GM12873 (cell line): ENCODE results near the gene INSYN2B.
A peak's percentile ranks its signal among the peaks of the same experiment; 100 is the strongest.

Experiments used
- TF ChIP-seq, protein P1 (sequence below): IDR thresholded peaks from 2 replicates; pipeline ENCODE4 v1.5.1; 2012; ENCODE audit warnings: low read depth, mild to moderate bottlenecking, moderate library complexity, low read length, control low read depth; ENCODE audit not compliant: insufficient read depth; ENCODE audit errors: missing control alignments

Gene INSYN2B

GRCh38 chr5:169861433-169861832 is 118.9 kb downstream of the INSYN2B start:
- TF ChIP-seq, protein P1, sequence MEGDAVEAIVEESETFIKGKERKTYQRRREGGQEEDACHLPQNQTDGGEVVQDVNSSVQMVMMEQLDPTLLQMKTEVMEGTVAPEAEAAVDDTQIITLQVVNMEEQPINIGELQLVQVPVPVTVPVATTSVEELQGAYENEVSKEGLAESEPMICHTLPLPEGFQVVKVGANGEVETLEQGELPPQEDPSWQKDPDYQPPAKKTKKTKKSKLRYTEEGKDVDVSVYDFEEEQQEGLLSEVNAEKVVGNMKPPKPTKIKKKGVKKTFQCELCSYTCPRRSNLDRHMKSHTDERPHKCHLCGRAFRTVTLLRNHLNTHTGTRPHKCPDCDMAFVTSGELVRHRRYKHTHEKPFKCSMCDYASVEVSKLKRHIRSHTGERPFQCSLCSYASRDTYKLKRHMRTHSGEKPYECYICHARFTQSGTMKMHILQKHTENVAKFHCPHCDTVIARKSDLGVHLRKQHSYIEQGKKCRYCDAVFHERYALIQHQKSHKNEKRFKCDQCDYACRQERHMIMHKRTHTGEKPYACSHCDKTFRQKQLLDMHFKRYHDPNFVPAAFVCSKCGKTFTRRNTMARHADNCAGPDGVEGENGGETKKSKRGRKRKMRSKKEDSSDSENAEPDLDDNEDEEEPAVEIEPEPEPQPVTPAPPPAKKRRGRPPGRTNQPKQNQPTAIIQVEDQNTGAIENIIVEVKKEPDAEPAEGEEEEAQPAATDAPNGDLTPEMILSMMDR, result no peak

GRCh38 chr5:169860585-169860984 is 119.7 kb downstream of the INSYN2B start:
- TF ChIP-seq, protein P1, result no peak

- TF ChIP-seq, protein P1, result no peak
These were observed 123.7 kb downstream of the INSYN2B start for GRCh38 chr5:169856571-169856970.

GRCh38 chr5:169851321-169851850 is 128.9 kb downstream of the INSYN2B start:
- TF ChIP-seq, protein P1, result no peak

DNA sequence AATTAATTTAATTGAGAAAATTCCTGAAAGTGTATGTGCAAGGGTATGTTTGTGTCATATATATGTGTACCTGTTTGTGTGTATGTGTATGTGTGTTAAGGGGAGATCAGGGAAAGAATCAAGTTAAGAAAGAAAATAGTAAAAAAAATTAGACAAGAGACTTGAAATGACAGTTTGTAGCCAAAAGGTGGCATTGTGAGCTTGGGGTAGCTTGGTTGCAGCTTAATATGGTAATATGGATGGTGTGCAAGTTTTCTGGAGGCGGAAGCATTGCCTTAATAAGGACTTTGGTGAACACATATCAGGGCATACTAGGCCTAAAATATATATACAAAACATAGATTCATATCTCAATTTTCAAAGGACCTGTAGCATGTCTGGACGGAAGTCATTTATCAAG is 129.9 kb downstream of the INSYN2B start:
- TF ChIP-seq, protein P1, result peak; percentile 36

DNA sequence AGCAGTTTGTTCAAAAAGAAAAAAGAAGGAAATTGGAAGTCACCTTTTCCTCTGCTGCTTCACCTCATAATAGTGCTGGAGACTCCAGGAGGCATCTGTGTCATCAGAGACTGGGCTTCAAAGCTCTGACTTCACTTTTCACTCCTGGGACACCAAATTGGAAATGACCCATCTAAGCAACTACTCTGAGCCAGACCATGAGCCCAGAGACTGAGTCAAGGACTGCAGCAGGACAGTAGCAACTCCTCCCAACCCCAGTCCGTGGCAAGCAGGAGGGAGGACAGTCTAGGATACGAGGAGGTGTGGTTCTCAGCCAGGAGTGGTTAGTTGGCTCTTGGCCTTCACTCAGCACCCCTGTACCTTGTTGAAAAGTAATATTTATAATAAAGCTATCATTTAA is 131.5 kb downstream of the INSYN2B start:
- TF ChIP-seq, protein P1, result no peak

DNA sequence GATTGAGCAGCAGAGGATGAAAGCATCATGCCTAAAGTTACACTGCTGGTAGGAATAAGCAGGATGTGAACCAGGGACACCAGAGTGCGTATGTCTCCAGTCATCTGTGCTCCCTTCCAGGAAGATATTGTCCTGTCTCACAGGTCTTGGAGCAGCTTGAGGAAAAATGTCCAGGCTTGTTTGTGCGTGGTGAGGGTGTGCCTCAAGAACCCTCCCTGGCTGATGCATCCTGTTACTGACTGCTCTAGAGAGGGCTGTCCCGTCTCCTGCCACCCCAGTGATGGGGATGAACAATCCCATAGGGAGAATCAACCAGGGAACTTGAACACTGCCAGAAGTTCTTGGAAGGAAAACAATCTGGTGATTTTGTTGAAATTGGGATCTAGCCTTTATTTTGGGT is 132.0 kb downstream of the INSYN2B start:
- TF ChIP-seq, protein P1, result no peak
